OCI-LY3 (cell line): ENCODE results near the gene TSHR.

Experiments used
- CTCF ChIP-seq: fragments of 200-600, 300-600 bp; sonication (generic); IDR thresholded peaks from 2 replicates; pipeline ENCODE4 v1.5.1; 2014; ENCODE audit warnings: antibody characterized with exemption, low read length, low read depth
- EZH2phosphoT487 ChIP-seq: fragments of 200-600 bp; shearing (Covaris generic); IDR thresholded peaks from 2 replicates; pipeline ENCODE4 v1.6.1; 2018; ENCODE audit warnings: antibody characterized with exemption, mixed run types, low read depth

- TF ChIP-seq CTCF (no peak), EZH2phosphoT487 (no peak)
Measured at GRCh38 chr14:80958939-80959338, 3.5 kb downstream of the TSHR start.
